H1 (cell line): ENCODE measurements around the gene SSUH2. TPM values are rescaled to one million over a fixed set of nuclear protein-coding genes. Genes with fewer than 3 reads are reported as not detected.

Experiments
- KDM5A ChIP-seq: fragments of 200-600 bp; IDR thresholded peaks from 2 replicates; pipeline ENCODE4 v1.7.1; 2012; ENCODE audit warnings: mild to moderate bottlenecking, low read length, inconsistent platforms, mixed read lengths
- SIRT6 ChIP-seq: IDR thresholded peaks from one replicate; pipeline ENCODE4 v1.7.1; 2012; ENCODE audit warnings: low read length, inconsistent platforms
- SUZ12 ChIP-seq: fragments of 200-600 bp; sonication (generic); IDR thresholded peaks from 2 replicates; pipeline ENCODE4 v1.6.1; 2012; ENCODE audit warnings: mild to moderate bottlenecking, inconsistent platforms, low read length, moderate library complexity, mixed read lengths
- polyA plus RNA-seq, 7 experiments: library from polyadenylated mRNA; depleted of rRNA in 3 of 7; stranded (reverse) in 5 of 7; unstranded in 2 of 7; fragments of >200 nt in 5 of 7; fragments of 200-250 nt in 2 of 7; gene quantifications; 1 replicate in 5 of 7; 2 replicates in 1 of 7; 4 replicates in 1 of 7; pipeline versions ENCODE4 v1.2.1 to v1.2.3, GENCODE V29; 2011 to 2013; ENCODE audit warnings: missing spikeins in 2 of 7, mixed read lengths in 2 of 7
- total RNA-seq: library from RNA; stranded (reverse); fragmentation: NEBNext Ultra II Directional; extraction: Animal tissue kit (Norgen Biotek cat#: 25700); gene quantifications from 2 replicates; pipeline ENCODE4 v1.2.1, GENCODE V29; 2021

SSUH2 gene
- total and polyA plus RNA-seq, 2 of the 8 experiments (the other 6 are each of a cell fraction or from before 2014, with no cell fraction given) = 0.62 to 0.69 TPM

- TF ChIP-seq SUZ12 = no peak
- TF ChIP-seq SIRT6 = no peak
- TF ChIP-seq KDM5A = no peak
Measured at GRCh38 chr3:8621872-8622271, 22.7 kb downstream of the SSUH2 start (continued).
